ENCODE results near the gene TMEM186.
"Not testable (repeated sequence)": the region's sequence is repeated elsewhere in the genome, so short reads cannot be mapped to it uniquely, and the experiment has no call there.

Gene TMEM186

DNA sequence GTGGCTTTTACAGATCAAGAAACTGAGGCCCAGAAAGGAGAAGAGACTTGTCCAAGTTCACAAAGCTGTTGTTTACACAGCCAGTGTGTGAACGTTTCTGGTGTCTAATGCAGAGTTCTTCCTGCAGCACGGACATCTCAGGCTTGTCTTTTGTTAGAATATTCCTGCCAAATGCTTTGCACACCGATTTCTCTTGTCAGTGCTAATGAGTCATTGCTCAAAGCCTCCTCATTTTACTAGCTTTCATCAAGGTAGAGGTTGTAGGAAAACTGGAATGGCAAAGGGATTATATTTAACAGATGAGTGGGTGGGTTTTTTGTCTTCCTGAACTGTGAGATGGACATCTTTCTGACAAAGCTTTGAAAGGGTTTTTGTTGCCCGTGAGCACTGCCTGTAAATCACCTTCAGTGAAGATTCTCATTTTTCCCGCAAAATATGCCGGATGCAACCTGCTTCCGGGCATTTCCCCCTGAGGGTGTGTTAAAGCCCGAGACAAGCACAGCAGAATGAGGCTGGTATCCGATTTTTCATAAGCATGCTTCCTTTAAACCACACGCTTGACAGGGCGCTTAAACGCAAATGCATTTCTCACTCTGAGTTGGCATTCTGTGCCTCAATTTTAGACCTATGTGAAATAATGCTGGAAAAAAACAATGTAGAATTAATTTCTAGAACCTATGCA is 14.9 kb upstream of the TMEM186 start:
- no peak for DNase-seq (ENCODE audit: low read depth)

- DNase-seq (ENCODE audit: low read depth), result no peak
Measured at GRCh38 chr16:8808613-8809353, 11.3 kb upstream of the TMEM186 start.

- no peak for DNase-seq (ENCODE audit: low read depth)
Measured at GRCh38 chr16:8808009-8808408, 10.6 kb upstream of the TMEM186 start.

- DNase-seq (ENCODE audit: low read depth), result no peak
Measured at GRCh38 chr16:8807189-8807588, 9.8 kb upstream of the TMEM186 start.

GRCh38 chr16:8806272-8806983 is 9.0 kb upstream of the TMEM186 start:
- DNase-seq (ENCODE audit: low read depth), result no peak

GRCh38 chr16:8804313-8804712 is 6.9 kb upstream of the TMEM186 start:
- no peak for DNase-seq (ENCODE audit: low read depth)

- not testable (repeated sequence) for DNase-seq (ENCODE audit: low read depth)
Measured at GRCh38 chr16:8803733-8804132, 6.3 kb upstream of the TMEM186 start.

DNA sequence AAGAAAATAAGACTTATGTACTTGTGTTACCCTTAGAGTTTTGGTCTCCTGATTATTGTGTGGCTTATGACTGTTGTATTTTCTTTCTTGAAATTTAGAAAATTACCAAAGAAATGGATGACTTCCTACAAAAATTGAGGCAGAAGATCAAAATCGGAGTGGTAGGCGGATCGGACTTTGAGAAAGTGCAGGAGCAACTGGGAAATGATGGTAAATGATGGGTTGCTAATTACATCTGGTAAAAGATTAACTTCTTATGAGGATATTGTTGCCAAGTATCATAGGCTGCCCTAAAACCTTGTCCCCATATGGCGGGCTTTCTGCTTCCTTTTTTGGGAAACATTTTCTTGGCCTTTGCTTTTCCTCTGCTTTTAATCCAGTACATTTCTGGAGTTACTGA is 4.3 kb upstream of the TMEM186 start:
- no peak for DNase-seq (ENCODE audit: low read depth)

DNA sequence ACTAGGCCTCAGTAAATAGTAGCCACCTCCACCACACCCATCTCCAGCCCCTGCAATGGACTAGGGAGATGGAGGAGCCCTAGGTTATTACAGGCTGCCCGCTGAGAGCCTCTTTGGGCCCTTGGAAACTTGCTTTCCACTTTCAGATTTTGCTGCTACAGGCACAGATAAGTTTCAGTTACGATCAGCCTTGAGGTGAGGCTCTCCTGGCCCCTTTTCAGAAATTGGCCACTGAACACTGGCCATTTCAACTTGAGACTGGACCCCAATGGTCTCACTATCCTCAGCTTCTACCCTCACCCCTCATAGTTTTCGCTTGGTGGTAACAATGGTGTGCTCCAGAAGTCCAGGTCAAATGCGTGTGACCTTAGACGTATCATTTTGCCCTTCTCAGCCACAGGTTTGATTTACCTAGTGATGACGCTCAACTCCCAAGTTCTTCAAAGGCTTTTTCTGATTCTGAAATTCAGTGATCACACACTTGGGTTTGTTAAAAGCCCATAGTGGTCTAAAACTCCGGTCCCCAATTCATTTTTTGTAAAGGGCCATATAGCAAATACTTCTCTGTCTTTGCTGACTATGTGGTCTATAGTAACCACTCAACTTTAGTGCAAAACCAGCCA is 1.2 kb upstream of the TMEM186 start:
- DNase-seq (ENCODE audit: low read depth), result no peak

DNA sequence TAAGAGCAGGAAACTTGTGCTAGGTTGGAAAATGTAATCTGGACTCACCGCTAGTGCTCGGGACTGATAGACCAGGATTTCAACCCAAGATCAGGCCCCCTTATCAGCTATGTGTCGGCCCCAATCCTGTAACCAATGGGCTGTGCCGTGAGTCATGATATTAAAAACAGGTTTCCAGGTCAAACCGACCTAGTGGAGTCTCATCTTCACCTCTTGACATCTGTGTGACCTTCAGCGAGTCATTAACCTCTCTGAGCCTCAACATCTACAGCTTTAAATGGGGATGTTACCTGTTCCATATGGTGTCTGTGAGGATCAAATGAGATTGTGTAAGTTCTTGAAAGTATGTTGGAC is 712 bp upstream of the TMEM186 start:
- no peak for DNase-seq (ENCODE audit: low read depth)

GRCh38 chr16:8796469-8797363 is 723 bp downstream of the TMEM186 start:
- no peak for DNase-seq (ENCODE audit: low read depth)

DNA sequence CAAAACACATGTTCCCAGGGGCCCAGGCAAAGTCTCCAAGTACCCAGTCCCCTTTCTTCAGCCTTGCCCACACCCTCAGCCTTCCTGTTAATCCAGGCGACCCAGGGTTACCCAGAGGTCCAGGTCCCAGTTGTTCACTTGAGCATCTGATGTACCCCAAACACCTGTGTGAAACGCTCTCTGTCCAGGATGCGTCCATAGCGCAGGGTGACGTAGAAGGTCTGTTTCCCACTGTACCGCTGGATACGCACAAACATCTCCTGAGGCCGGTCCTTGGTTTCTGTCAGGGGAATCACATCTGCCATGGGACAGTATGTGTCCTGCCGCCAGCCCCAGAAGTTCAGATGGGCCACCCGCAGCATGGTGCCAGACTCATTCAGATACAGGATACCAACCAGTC is 1.6 kb downstream of the TMEM186 start:
- no peak for DNase-seq (ENCODE audit: low read depth)

DNA sequence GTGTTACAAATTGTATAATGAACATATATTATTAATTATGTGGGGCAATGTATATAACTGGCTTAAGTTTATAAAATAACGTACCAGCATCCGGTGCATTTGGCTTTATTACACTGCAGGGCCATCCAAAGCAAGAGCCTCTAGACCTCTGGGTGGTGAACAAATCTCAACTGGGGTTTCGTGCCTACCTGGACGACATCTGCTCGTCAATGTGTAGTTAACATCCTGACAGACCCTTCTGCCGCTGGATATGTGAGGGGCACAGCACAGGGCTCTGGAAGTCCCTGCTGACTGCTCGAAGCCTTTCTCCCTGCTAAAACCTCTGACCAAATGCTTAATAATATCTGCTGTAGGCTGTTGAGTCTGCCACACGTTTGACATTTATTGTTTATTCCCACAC is 2.3 kb downstream of the TMEM186 start:
- DNase-seq (ENCODE audit: low read depth), result no peak

DNA sequence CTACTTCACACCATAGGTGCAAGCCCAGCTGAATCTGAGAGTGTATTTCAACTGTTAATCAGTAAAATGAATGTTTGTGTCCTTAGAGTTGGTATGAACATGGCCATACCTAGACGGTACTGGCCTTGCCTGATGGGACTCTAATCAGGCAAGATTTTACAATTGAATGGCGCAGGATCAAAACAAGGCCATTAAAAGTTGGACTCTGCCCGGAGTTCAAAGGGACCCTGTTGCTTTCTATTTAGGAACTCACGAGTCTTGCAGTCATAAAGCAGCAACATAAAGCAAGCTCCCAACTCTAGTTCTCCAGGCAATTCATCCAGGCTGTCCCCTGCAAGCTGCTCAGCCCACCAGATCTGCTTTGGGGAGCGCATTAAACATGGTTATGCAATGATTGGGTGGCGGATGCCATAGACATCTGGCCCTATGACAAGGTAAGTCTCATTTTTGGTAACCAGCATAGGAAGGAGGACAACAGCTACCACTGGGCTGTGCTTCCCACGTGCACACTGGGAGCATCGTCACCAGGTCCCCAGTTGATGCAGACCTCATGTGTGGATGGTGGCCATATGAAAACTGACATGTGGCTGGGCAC is 8.8 kb downstream of the TMEM186 start:
- DNase-seq (ENCODE audit: low read depth), result no peak

DNA sequence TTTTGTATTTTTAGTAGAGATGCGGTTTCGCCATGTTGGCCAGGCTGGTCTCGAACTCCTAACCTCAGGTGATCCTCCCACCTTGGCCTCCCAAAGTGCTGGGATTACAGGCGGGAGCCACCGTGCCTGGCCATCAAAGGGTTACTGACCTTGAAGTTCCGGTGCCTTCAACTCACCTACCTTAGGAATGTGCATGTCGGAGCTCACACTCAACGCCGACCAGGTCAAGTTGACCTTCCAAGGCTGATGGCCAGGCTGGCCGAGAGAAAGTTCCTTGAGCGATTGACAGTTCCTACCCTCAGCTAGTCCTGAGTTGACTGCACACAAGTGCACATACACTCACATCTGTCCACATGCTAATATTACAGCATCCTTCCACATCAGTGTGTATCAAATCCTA is 11.1 kb downstream of the TMEM186 start:
- DNase-seq (ENCODE audit: low read depth), result not testable (repeated sequence)

GRCh38 chr16:8785408-8785807 is 12.0 kb downstream of the TMEM186 start:
- DNase-seq (ENCODE audit: low read depth), result no peak

- no peak for DNase-seq (ENCODE audit: low read depth)
Measured at GRCh38 chr16:8782673-8783072, 14.8 kb downstream of the TMEM186 start.

GRCh38 chr16:8781797-8782196 is 15.6 kb downstream of the TMEM186 start:
- DNase-seq (ENCODE audit: low read depth), result no peak

GRCh38 chr16:8777217-8777616 is 20.2 kb downstream of the TMEM186 start:
- DNase-seq (ENCODE audit: low read depth), result no peak

GRCh38 chr16:8776129-8776584 is 21.3 kb downstream of the TMEM186 start:
- DNase-seq (ENCODE audit: low read depth), result no peak

GRCh38 chr16:8775359-8775758 is 22.1 kb downstream of the TMEM186 start:
- DNase-seq (ENCODE audit: low read depth), result no peak

Measured in fibroblast of the conjunctiva (primary cell).